OCI-LY7 (cell line): ENCODE results near the gene YIPF6. TPM values are rescaled to one million over a fixed set of nuclear protein-coding genes. Genes with fewer than 3 reads are reported as not detected.
"Not testable (repeated sequence)": the region's sequence is repeated elsewhere in the genome, so short reads cannot be mapped to it uniquely, and the experiment has no call there.

Experiments
- BruUV-seq: library from RNA; stranded (reverse); fragments of 400-500 nt; replicated peaks from 2 replicates; lab custom pipeline; 2021; lab: Mats Ljungman, UMichigan
- CTCF ChIA-PET: fragments of 300-600 bp; sonication (Branson Sonifier 250); formaldehyde crosslinking; loops from one replicate; lab custom pipeline; 2022; ENCODE audit warnings: antibody characterized with exemption; ENCODE audit not compliant: unreplicated experiment; lab: Charles Lee
- POLR2A ChIA-PET: fragments of 300-600 bp; sonication (Branson Sonifier 250); formaldehyde crosslinking; loops from one replicate; lab custom pipeline; 2022; ENCODE audit warnings: antibody characterized with exemption; lab: Charles Lee
- DNase-seq: peaks from one replicate; pipeline ENCODE4 v3.0.0-alpha.2; 2015; ENCODE audit warnings: low spot score
- H2AFZ ChIP-seq: fragments of 200-600 bp; sonication (generic), shearing (Covaris generic); 2 replicates; pipeline ENCODE4 v1.6.1; 2014; ENCODE audit warnings: mild to moderate bottlenecking, antibody characterized with exemption, low read length, moderate library complexity
- H3K27ac ChIP-seq: fragments of 200-600 bp; sonication (generic); 2 replicates; pipeline ENCODE4 v1.5.1; 2014; ENCODE audit warnings: mixed run types, low read depth, mild to moderate bottlenecking, moderate library complexity, low read length, inconsistent platforms; ENCODE audit not compliant: poor library complexity, severe bottlenecking
- H3K36me3 ChIP-seq: fragments of 200-600 bp; sonication (generic); 2 replicates; pipeline ENCODE4 v1.6.1; 2014; ENCODE audit warnings: mild to moderate bottlenecking, antibody characterized with exemption, low read length, moderate library complexity, mixed read lengths; ENCODE audit not compliant: insufficient read depth
- H3K4me1 ChIP-seq: fragments of 200-600 bp; sonication (generic); 2 replicates; pipeline ENCODE4 v1.5.1; 2014; ENCODE audit warnings: mild to moderate bottlenecking, low read length; ENCODE audit not compliant: insufficient read depth, poor library complexity, severe bottlenecking
- H3K4me2 ChIP-seq: fragments of 200-600 bp; sonication (generic); 2 replicates; pipeline ENCODE4 v1.6.1; 2014; ENCODE audit warnings: mild to moderate bottlenecking, low read length
- H3K4me3 ChIP-seq: fragments of 200-600 bp; sonication (generic); 2 replicates; pipeline ENCODE4 v1.5.1; 2014; ENCODE audit warnings: mild to moderate bottlenecking, low read depth, low read length; ENCODE audit not compliant: poor library complexity, severe bottlenecking
- H3K79me2 ChIP-seq: fragments of 200-600 bp; sonication (generic); 2 replicates; pipeline ENCODE4 v1.6.1; 2016; ENCODE audit warnings: low read depth, mild to moderate bottlenecking, low read length, moderate library complexity, mixed read lengths; ENCODE audit not compliant: insufficient read depth
- H3K9me2 ChIP-seq: fragments of 200-600 bp; sonication (generic); 2 replicates; pipeline ENCODE4 v1.6.1; 2016; ENCODE audit warnings: mild to moderate bottlenecking, low read length, mixed read lengths; ENCODE audit not compliant: insufficient read depth
- H3K9me3 ChIP-seq: fragments of 200-600 bp; sonication (generic); 2 replicates; pipeline ENCODE4 v1.6.1; 2014; ENCODE audit warnings: mild to moderate bottlenecking, mixed run types, low read length, mixed read lengths
- H4K20me1 ChIP-seq: fragments of 200-600 bp; sonication (generic); 2 replicates; pipeline ENCODE4 v1.6.1; 2014; ENCODE audit warnings: mild to moderate bottlenecking, antibody characterized with exemption, low read length, moderate library complexity, mixed read lengths; ENCODE audit not compliant: insufficient read depth
- CTCF ChIP-seq: fragments of 200-600 bp; sonication (generic); conservative IDR thresholded peaks from 2 replicates; pipeline ENCODE4 v1.5.1; 2014; ENCODE audit warnings: mild to moderate bottlenecking, antibody characterized with exemption, low read length, moderate library complexity, mixed read lengths
- EZH2phosphoT487 ChIP-seq: fragments of 200-600 bp; sonication (generic); IDR thresholded peaks from 2 replicates; pipeline ENCODE4 v1.6.1; 2018; ENCODE audit warnings: low read depth, borderline replicate concordance, mild to moderate bottlenecking, mixed run types, antibody characterized with exemption, low read length, moderate library complexity, mixed read lengths
- intact Hi-C: fragments of 100-400 bp; cut with micrococcal nuclease; formaldehyde crosslinking; loops from one replicate; pipeline ENCODE4 v1.10.0; 2022; ENCODE audit not compliant: unreplicated experiment
- total RNA-seq, 2 experiments: library from RNA; depleted of rRNA in 1 of 2; stranded (reverse); fragments of >200 nt in 1 of 2; shearing (Covaris generic) in 1 of 2; gene quantifications; 2 replicates each; pipeline ENCODE4 v1.2.3, GENCODE V29; 2014 to 2022

YIPF6 gene
- total RNA-seq, 2 experiments from 2014 or later = 7.2 to 14.7 TPM

- no peaks in the 10 kb centered on the region for H3K9me3 ChIP-seq
- no peak overlapping the region for H2AFZ ChIP-seq
- TF ChIP-seq EZH2phosphoT487 (no peak), CTCF (no peak)
- H3K27ac ChIP-seq = no peak overlapping the region
- peaks cover 13% of the 10 kb centered on the region for H3K36me3 ChIP-seq
- H3K9me2 ChIP-seq = no peaks in the 10 kb centered on the region
- H4K20me1 ChIP-seq = no peaks in the 10 kb centered on the region
- BruUV-seq = no TSS peak
- no peak overlapping the region for H3K4me2 ChIP-seq
- DNase-seq = no peak
- no peaks in the 10 kb centered on the region for H3K4me1 ChIP-seq
- intact Hi-C loops = no loop called here
- H3K4me3 ChIP-seq = no peak overlapping the region
- H3K79me2 ChIP-seq = no peaks in the 10 kb centered on the region
- CTCF ChIA-PET = no interaction called here
- POLR2A ChIA-PET = no interaction called here
Observed at GRCh38 chrX:68536884-68537283, 38.0 kb downstream of the YIPF6 start.

GRCh38 chrX:68550193-68550592, 51.3 kb downstream of the YIPF6 start:
- Histone ChIP-seq H3K4me3 (no peak overlapping the region), H4K20me1 (no peaks in the 10 kb centered on the region), H2AFZ (no peak overlapping the region), H3K27ac (no peak overlapping the region), H3K36me3 (no peaks in the 10 kb centered on the region), H3K4me2 (no peak overlapping the region), H3K4me1 (no peaks in the 10 kb centered on the region), H3K79me2 (no peaks in the 10 kb centered on the region), H3K9me3 (no peaks in the 10 kb centered on the region), H3K9me2 (no peaks in the 10 kb centered on the region)
- BruUV-seq = no TSS peak
- CTCF ChIA-PET = no interaction called here
- no peak for DNase-seq
- intact Hi-C loops = no loop called here
- TF ChIP-seq CTCF (no peak), EZH2phosphoT487 (no peak)
- POLR2A ChIA-PET = no interaction called here

- H3K4me2 ChIP-seq = no peak overlapping the region
- intact Hi-C loops = no loop called here
- H3K9me2 ChIP-seq = no peaks in the 10 kb centered on the region
- no TSS peak for BruUV-seq
- H2AFZ ChIP-seq = no peak overlapping the region
- no peaks in the 10 kb centered on the region for H3K9me3 ChIP-seq
- H3K36me3 ChIP-seq = no peaks in the 10 kb centered on the region
- H3K27ac ChIP-seq = no peak overlapping the region
- H4K20me1 ChIP-seq = no peaks in the 10 kb centered on the region
- H3K4me1 ChIP-seq = no peaks in the 10 kb centered on the region
- POLR2A ChIA-PET = no interaction called here
- H3K79me2 ChIP-seq = no peaks in the 10 kb centered on the region
- no peak overlapping the region for H3K4me3 ChIP-seq
- CTCF ChIA-PET = no interaction called here
- DNase-seq = no peak
- no peak for TF ChIP-seq CTCF
- TF ChIP-seq EZH2phosphoT487 = no peak
Observed at GRCh38 chrX:68556036-68556435, 57.2 kb downstream of the YIPF6 start.

- H2AFZ ChIP-seq, H3K4me1 ChIP-seq, H3K4me3 ChIP-seq, H3K4me2 ChIP-seq, POLR2A ChIA-PET, BruUV-seq, CTCF ChIA-PET, DNase-seq, H3K27ac ChIP-seq, H3K9me2 ChIP-seq, H3K79me2 ChIP-seq, H4K20me1 ChIP-seq, intact Hi-C loops, H3K9me3 ChIP-seq, H3K36me3 ChIP-seq: not testable (repeated sequence)
Observed at GRCh38 chrX:68557126-68557525, 58.3 kb downstream of the YIPF6 start.
